ENCODE measurements around the gene HMCN2. TPM values are rescaled to one million over a fixed set of nuclear protein-coding genes. Genes with fewer than 3 reads are reported as not detected.

The HMCN2 gene
- total RNA-seq, 2 donors from 2014 or later = 1.3 to 7.3 TPM

DNA sequence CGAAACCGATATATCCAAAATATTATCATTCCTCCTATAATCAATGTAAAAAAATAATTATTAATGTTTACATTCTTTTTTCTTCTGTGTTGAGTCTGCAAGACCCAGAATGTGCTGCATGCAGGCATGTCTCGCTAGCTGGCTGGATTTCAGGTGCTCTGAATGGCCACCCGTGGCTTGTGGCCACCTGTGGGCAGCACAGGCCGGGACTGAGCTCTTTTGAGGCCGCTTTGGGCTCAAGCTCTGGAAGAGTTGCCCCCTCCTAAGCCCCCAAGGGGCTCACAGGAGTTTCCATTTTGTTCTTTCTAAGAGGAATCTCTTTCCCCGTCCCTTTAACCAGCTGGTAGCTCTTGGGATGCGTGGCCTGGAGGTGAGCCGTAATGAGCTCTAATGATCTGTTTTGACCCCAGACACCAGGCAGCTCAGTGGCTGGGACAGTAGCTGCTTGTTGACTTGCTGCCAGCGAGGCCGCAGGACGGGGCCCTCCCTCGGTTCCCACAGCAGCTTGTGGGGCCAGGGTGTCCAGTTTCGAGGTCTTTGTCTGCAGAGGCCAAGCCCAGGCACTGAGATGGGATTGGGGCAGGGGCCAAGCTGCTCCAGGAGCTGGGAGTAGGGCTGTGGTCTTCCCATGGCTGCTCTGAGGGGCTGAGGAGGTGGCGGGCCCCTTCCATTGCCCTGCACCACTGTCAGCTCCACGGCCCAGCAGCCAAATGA is 200.0 kb downstream of the HMCN2 start:
- H3K9me3 ChIP-seq = no peaks in the 10 kb centered on the region
- peaks cover 23% of the 10 kb centered on the region for H3K36me3 ChIP-seq

DNA sequence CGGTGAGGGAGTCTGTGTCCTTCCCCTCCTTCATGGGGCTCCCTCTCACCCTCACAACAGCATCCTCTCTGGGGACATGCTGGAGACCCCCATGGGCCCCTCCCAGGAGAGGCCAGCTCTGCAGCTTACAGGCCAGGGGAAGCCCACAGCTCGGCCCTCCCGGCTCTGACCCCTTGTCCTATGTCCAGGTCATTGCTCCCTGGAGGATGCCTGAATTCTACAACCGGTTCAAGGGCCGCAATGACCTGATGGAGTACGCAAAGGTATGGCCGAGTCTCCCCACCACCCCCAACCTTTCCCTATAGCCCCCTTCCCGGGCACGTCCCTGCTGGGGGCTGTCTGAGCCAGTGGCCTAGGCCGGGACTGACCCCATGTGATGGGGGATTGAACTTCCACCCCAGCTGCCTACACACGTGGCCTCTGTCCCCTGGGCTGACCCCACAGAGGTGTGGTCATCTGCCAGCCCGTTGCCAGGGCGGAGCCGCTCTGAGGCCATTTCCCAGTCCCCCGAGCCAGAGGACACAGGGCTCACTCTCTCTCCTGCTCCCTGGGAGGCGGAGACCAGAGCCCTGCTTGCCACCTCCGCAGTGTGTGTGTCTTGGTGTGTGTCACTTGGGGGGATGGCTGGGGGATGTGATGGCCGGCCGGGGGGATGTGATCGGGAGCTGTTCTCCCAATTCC is 201.1 kb downstream of the HMCN2 start:
- no peaks in the 10 kb centered on the region for H3K27me3 ChIP-seq
- H3K4me1 ChIP-seq = no peaks in the 10 kb centered on the region
- DNase-seq (ENCODE audit: low spot score) = no peak
- no peak overlapping the region for H3K27ac ChIP-seq
- no peaks in the 10 kb centered on the region for H3K9me3 ChIP-seq
- H3K4me3 ChIP-seq = no peak overlapping the region
- peaks cover 33% of the 10 kb centered on the region for H3K36me3 ChIP-seq
- TF ChIP-seq, protein P1, sequence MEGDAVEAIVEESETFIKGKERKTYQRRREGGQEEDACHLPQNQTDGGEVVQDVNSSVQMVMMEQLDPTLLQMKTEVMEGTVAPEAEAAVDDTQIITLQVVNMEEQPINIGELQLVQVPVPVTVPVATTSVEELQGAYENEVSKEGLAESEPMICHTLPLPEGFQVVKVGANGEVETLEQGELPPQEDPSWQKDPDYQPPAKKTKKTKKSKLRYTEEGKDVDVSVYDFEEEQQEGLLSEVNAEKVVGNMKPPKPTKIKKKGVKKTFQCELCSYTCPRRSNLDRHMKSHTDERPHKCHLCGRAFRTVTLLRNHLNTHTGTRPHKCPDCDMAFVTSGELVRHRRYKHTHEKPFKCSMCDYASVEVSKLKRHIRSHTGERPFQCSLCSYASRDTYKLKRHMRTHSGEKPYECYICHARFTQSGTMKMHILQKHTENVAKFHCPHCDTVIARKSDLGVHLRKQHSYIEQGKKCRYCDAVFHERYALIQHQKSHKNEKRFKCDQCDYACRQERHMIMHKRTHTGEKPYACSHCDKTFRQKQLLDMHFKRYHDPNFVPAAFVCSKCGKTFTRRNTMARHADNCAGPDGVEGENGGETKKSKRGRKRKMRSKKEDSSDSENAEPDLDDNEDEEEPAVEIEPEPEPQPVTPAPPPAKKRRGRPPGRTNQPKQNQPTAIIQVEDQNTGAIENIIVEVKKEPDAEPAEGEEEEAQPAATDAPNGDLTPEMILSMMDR (IDR thresholded peaks at IDR 0.05) = no peak

More for the DNA sequence above, 200.0 kb downstream of the HMCN2 start:
- DNase-seq (ENCODE audit: low spot score) = no peak
- Histone ChIP-seq H3K27ac (no peak overlapping the region), H3K4me3 (no peak overlapping the region), H3K4me1 (peaks cover 0 to 7% of the 10 kb centered on the region in 2 donors), H3K27me3 (no peaks in the 10 kb centered on the region)
- TF ChIP-seq, protein P1 (IDR thresholded peaks at IDR 0.05) = no peak

DNA sequence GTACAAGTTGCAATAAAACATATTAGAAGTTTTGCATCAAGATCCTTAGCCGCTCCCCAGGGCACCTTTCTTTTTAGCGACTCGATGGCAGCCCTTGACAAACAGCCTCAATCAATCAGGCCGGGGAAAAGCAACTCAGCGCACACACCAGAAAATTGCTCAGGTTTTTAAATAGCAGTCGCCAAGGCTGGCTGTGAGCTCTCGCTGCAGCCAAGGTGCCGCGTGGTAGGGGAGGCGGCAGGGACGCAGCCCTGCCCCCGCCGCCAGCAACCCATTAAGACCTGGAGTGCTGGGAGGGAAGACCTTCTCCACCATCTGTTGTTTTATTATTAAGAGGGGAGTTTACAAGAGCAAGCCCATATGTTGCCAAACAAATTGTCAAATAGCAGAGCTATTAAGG is 201.8 kb downstream of the HMCN2 start:
- TF ChIP-seq, protein P1 (IDR thresholded peaks at IDR 0.05) = no peak
- no peaks in the 10 kb centered on the region for H3K27me3 ChIP-seq
- no peaks in the 10 kb centered on the region for H3K4me1 ChIP-seq
- H3K27ac ChIP-seq = no peak overlapping the region
- H3K36me3 ChIP-seq = peaks cover 33% of the 10 kb centered on the region
- no peak for DNase-seq (ENCODE audit: low spot score)
- H3K9me3 ChIP-seq = no peaks in the 10 kb centered on the region
- no peak overlapping the region for H3K4me3 ChIP-seq

DNA sequence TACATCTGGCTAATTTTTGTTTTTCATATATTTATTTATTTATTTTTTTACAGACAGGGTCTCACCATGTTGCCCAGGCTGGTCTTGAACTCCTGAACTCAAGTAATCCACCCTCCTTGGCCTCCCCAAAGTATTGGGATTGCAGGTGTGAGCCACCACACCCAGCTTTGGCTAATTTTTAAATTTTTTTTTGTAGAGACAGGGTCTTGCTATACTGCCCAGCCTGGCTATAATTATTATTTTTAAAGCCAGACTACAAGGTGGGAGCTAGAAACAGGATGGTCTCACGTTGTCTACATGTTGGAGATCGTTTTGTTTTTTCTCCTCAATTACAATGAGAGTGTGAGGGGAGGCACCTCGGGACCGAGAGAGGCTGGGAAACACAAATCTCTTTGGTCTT is 203.0 kb downstream of the HMCN2 start:
- no peak for DNase-seq (ENCODE audit: low spot score)
- TF ChIP-seq, protein P1 (IDR thresholded peaks at IDR 0.05) = no peak
- no peaks in the 10 kb centered on the region for H3K4me1 ChIP-seq
- H3K9me3 ChIP-seq = no peaks in the 10 kb centered on the region
- no peak overlapping the region for H3K4me3 ChIP-seq
- H3K36me3 ChIP-seq = peaks cover 32% of the 10 kb centered on the region
- no peak overlapping the region for H3K27ac ChIP-seq
- H3K27me3 ChIP-seq = no peaks in the 10 kb centered on the region

DNA sequence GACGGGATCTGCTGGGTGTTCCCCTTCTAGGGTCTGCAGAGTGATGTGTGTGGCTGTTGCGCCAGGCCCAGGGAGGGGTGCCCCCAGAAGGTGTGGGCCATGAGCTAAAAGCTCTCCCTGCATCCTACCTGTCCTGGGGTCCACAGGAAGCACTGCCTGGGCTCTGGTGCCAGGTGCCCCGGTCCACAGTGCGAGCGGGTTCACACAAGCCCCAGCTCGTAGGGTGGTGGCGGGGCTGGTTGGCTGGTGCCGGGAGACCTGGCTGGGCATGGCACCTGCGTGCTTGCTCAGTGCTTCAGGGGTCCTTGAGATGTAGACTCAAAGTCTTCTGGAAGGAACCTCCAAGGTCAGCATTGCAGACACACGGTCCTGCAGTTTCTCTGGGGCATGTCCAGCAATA is 204.7 kb downstream of the HMCN2 start:
- no peak for DNase-seq (ENCODE audit: low spot score)
- H3K27me3 ChIP-seq = no peaks in the 10 kb centered on the region
- no peaks in the 10 kb centered on the region for H3K4me1 ChIP-seq
- no peaks in the 10 kb centered on the region for H3K9me3 ChIP-seq
- H3K4me3 ChIP-seq = no peak overlapping the region
- TF ChIP-seq, protein P1 (IDR thresholded peaks at IDR 0.05) = no peak
- no peak overlapping the region for H3K27ac ChIP-seq
- H3K36me3 ChIP-seq = peaks cover 22% of the 10 kb centered on the region

Data from right atrium auricular region (tissue), 2 donors.